Panc1 (cell line): ENCODE data around the gene ZNF23. TPM values are rescaled to one million over a fixed set of nuclear protein-coding genes. Genes with fewer than 3 reads are reported as not detected.
"Not testable (repeated sequence)": the region's sequence is repeated elsewhere in the genome, so short reads cannot be mapped to it uniquely, and the experiment has no call there.

Source experiments
- ATAC-seq: fragments of 200-7000 bp; cut with Tn5 transposase; 2 replicates; pipeline ENCODE4 v1.9.1; 2020; ENCODE audit warnings: mild to moderate bottlenecking, moderate library complexity
- BruUV-seq: library from RNA; stranded (reverse); fragments of 400-500 nt; replicated peaks from 2 replicates; lab custom pipeline; 2021; lab: Mats Ljungman, UMichigan
- CTCF ChIA-PET: fragments of 300-600 bp; sonication (Branson Sonifier 250); formaldehyde crosslinking; loops from one replicate; lab custom pipeline; 2022; ENCODE audit warnings: antibody characterized with exemption; lab: Charles Lee
- POLR2A ChIA-PET: fragments of 300-600 bp; sonication (Branson Sonifier 250); formaldehyde crosslinking; loops from one replicate; lab custom pipeline; 2022; ENCODE audit warnings: antibody characterized with exemption; lab: Charles Lee
- DNase-seq: peaks from one replicate; pipeline ENCODE4 v3.0.0-alpha.2; 2010; ENCODE audit warnings: low read depth, low spot score
- H3K27ac ChIP-seq: 2 replicates; pipeline ENCODE4 v1.5.1; 2011; ENCODE audit warnings: mild to moderate bottlenecking, low read length, inconsistent platforms
- H3K27me3 ChIP-seq: fragments of 200-500 bp; sonication (Bioruptor generic); 2 replicates; pipeline ENCODE4 v1.6.0; 2014; ENCODE audit warnings: low read length, inconsistent platforms; ENCODE audit not compliant: control insufficient read depth, insufficient read depth
- H3K36me3 ChIP-seq: fragments of 200-500 bp; sonication (Bioruptor generic); 2 replicates; pipeline ENCODE4 v1.5.1; 2014; ENCODE audit warnings: inconsistent platforms, mild to moderate bottlenecking, low read length, moderate library complexity; ENCODE audit not compliant: control insufficient read depth, insufficient read depth
- H3K4me1 ChIP-seq: 2 replicates; pipeline ENCODE4 v1.5.1; 2011; ENCODE audit warnings: inconsistent platforms, mild to moderate bottlenecking, low read length, moderate library complexity; ENCODE audit not compliant: control insufficient read depth, insufficient read depth
- H3K4me3 ChIP-seq, 2 experiments: 2 replicates each; pipeline ENCODE4 v1.5.1; 2011 to 2012; ENCODE audit warnings: low read depth in 2 of 2, low read length in 2 of 2, mild to moderate bottlenecking in 2 of 2, inconsistent platforms in 1 of 2, moderate library complexity in 1 of 2
- H3K9me3 ChIP-seq: fragments of 200-500 bp; sonication (Bioruptor generic); 2 replicates; pipeline ENCODE4 v1.5.1; 2014; ENCODE audit warnings: low read depth, mild to moderate bottlenecking, inconsistent platforms, low read length, moderate library complexity; ENCODE audit not compliant: control insufficient read depth, insufficient read depth
- POLR2AphosphoS5 ChIP-seq: IDR thresholded peaks from 2 replicates; pipeline ENCODE4 v1.6.1; 2012; ENCODE audit warnings: mild to moderate bottlenecking, low read depth, low read length, moderate library complexity
- SIN3A ChIP-seq: IDR thresholded peaks from 2 replicates; pipeline ENCODE4 v1.6.1; 2012; ENCODE audit warnings: low read depth, mild to moderate bottlenecking, low read length, moderate library complexity, borderline replicate concordance; ENCODE audit not compliant: insufficient read depth
- TCF7L2 ChIP-seq: IDR thresholded peaks from 2 replicates; pipeline ENCODE4 v1.6.1; 2011; ENCODE audit warnings: mild to moderate bottlenecking, low read depth, low read length, inconsistent platforms
- in situ Hi-C: cut with HindIII; loops from 2 replicates; pipeline ENCODE4 v1.10.0; 2016; ENCODE audit warnings: low sequenced_read_pairs, low pct_unique_long_range_greater_than_20kb
- intact Hi-C: fragments of 100-400 bp; cut with micrococcal nuclease; formaldehyde crosslinking; loops from one replicate; pipeline ENCODE4 v1.10.0; 2022; ENCODE audit not compliant: unreplicated experiment
- total RNA-seq: library from RNA; stranded (reverse); gene quantifications from one replicate; pipeline ENCODE4 v1.2.1, GENCODE V29; 2021; ENCODE audit not compliant: unreplicated experiment
- TF ChIP-seq, protein P1 (sequence below), 2 experiments: IDR thresholded peaks; 2 replicates each; pipeline ENCODE4 v1.6.1; 2011 to 2012; ENCODE audit warnings: low read depth in 2 of 2, control low read depth in 1 of 2, low read length in 1 of 2, mild to moderate bottlenecking in 1 of 2, moderate library complexity in 1 of 2; ENCODE audit not compliant: insufficient read depth in 1 of 2
- TF ChIP-seq, protein P2 (sequence below): fragments of 450-650 bp; IDR thresholded peaks from 2 replicates; pipeline ENCODE4 v1.5.1; 2017; ENCODE audit warnings: mild to moderate bottlenecking

Gene ZNF23
- total RNA-seq, 1 experiment from 2014 or later = 5.2 TPM

DNA sequence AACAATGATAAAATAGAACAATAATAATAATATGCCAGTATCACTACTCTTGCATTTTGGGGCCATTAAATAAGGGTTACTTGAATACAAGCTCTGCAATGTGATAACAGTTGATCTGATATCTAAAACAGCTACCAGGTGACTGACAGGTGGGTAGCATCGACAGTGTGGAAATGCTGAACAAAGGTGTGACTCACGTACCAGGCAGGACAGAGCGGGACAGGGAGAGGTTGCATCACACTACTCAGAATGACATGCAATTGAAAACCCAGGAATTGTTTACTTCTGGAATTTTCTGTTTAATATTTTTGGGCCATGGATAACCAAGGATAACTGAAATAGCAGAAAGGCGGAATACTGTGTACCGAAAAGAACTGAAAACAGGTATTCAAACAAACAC lies 42.9 kb upstream of the ZNF23 start:
- Histone ChIP-seq H3K4me1 (no peaks in the 10 kb centered on the region), H3K27me3 (no peaks in the 10 kb centered on the region), H3K4me3 (no peak overlapping the region), H3K27ac (no peak overlapping the region), H3K36me3 (no peaks in the 10 kb centered on the region), H3K9me3 (no peaks in the 10 kb centered on the region)
- POLR2A ChIA-PET = no interaction called here
- ATAC-seq (no peak), DNase-seq (no peak)
- in situ Hi-C loops (no loop called here), intact Hi-C loops (no loop called here)
- no TSS peak for BruUV-seq
- CTCF ChIA-PET = no interaction called here
- TF ChIP-seq POLR2AphosphoS5 (no peak), SIN3A (no peak), TCF7L2 (no peak)
- TF ChIP-seq, protein P1, sequence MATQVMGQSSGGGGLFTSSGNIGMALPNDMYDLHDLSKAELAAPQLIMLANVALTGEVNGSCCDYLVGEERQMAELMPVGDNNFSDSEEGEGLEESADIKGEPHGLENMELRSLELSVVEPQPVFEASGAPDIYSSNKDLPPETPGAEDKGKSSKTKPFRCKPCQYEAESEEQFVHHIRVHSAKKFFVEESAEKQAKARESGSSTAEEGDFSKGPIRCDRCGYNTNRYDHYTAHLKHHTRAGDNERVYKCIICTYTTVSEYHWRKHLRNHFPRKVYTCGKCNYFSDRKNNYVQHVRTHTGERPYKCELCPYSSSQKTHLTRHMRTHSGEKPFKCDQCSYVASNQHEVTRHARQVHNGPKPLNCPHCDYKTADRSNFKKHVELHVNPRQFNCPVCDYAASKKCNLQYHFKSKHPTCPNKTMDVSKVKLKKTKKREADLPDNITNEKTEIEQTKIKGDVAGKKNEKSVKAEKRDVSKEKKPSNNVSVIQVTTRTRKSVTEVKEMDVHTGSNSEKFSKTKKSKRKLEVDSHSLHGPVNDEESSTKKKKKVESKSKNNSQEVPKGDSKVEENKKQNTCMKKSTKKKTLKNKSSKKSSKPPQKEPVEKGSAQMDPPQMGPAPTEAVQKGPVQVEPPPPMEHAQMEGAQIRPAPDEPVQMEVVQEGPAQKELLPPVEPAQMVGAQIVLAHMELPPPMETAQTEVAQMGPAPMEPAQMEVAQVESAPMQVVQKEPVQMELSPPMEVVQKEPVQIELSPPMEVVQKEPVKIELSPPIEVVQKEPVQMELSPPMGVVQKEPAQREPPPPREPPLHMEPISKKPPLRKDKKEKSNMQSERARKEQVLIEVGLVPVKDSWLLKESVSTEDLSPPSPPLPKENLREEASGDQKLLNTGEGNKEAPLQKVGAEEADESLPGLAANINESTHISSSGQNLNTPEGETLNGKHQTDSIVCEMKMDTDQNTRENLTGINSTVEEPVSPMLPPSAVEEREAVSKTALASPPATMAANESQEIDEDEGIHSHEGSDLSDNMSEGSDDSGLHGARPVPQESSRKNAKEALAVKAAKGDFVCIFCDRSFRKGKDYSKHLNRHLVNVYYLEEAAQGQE (IDR thresholded peaks at IDR 0.05; ENCODE audit: insufficient read depth in 1 of 2, low read depth in 2 of 2, low read length in 1 of 2) = no peak
- TF ChIP-seq, protein P2, sequence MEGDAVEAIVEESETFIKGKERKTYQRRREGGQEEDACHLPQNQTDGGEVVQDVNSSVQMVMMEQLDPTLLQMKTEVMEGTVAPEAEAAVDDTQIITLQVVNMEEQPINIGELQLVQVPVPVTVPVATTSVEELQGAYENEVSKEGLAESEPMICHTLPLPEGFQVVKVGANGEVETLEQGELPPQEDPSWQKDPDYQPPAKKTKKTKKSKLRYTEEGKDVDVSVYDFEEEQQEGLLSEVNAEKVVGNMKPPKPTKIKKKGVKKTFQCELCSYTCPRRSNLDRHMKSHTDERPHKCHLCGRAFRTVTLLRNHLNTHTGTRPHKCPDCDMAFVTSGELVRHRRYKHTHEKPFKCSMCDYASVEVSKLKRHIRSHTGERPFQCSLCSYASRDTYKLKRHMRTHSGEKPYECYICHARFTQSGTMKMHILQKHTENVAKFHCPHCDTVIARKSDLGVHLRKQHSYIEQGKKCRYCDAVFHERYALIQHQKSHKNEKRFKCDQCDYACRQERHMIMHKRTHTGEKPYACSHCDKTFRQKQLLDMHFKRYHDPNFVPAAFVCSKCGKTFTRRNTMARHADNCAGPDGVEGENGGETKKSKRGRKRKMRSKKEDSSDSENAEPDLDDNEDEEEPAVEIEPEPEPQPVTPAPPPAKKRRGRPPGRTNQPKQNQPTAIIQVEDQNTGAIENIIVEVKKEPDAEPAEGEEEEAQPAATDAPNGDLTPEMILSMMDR = no peak

DNA sequence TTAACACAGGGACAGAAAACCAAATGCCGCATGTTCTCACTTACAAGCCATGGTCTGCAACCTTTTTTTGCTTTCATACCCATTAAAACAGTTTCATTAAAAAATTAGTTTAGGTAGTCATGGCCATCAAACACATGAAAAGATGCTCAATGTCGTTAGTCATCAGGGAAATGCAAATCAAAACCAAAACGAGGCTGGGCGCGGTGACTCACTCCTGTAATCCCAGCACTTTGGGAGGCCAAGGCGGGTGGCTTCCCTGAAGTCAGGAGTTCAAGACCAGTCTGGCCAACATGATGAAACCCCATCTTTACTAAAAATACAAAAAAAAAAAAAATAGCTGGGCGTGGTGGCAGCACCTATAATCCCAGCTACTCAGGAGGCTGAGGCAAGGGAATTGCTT lies 42.0 kb upstream of the ZNF23 start:
- H3K4me3 ChIP-seq, H3K4me1 ChIP-seq, BruUV-seq, H3K36me3 ChIP-seq, DNase-seq, ATAC-seq, H3K27me3 ChIP-seq, intact Hi-C loops, H3K27ac ChIP-seq, in situ Hi-C loops, H3K9me3 ChIP-seq, POLR2A ChIA-PET: not testable (repeated sequence)
- CTCF ChIA-PET = interaction anchor here (0.6 kb wide), 2 partner anchors 8 to 31 kb away, joined by 3 to 7 read pairs; no protein-coding TSS in a partner anchor

DNA sequence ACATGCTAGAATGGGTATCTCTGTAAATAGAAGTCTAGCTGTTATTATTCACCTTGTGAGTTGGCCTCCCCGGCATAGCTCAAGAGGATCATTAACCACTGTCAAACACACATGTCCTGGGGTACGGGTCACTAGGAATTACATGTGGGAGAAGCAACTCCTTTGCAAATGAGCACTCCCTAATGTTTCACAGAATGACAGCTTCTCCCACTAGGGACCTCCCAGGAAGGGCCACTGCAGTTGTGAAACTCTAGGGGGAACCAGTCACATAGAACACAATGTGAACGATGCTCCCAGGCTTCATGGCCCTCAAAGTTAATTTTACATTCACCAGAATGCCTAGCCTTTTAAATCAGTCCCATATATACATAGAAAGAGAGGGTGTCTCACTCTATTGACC lies 39.5 kb upstream of the ZNF23 start:
- ChIA-PET POLR2A (interaction anchor here (0.8 kb wide), 1 partner anchor 37 kb away, joined by 4 read pairs; no protein-coding TSS in a partner anchor), CTCF (interaction anchor here (0.6 to 1.0 kb wide), 2 partner anchors 155 to 190 kb away, joined by 3 read pairs; no protein-coding TSS in a partner anchor)
- no peaks in the 10 kb centered on the region for H3K9me3 ChIP-seq
- DNase-seq (no peak), ATAC-seq (no peak)
- no peak overlapping the region for H3K4me3 ChIP-seq
- in situ Hi-C loops (no loop called here), intact Hi-C loops (no loop called here)
- TF ChIP-seq TCF7L2 (no peak), POLR2AphosphoS5 (no peak), SIN3A (no peak)
- TF ChIP-seq, protein P1 (IDR thresholded peaks at IDR 0.05; ENCODE audit: insufficient read depth in 1 of 2, low read depth in 2 of 2, low read length in 1 of 2) = no peak
- TF ChIP-seq, protein P2 = no peak
- H3K4me1 ChIP-seq = no peaks in the 10 kb centered on the region
- no peaks in the 10 kb centered on the region for H3K27me3 ChIP-seq
- no TSS peak for BruUV-seq
- no peaks in the 10 kb centered on the region for H3K36me3 ChIP-seq
- no peak overlapping the region for H3K27ac ChIP-seq
